ENCODE data around the gene TFRC.

The TFRC gene

GRCh38 chr3:195999896-196000295 is 82.0 kb downstream of the TFRC start:
- H3K4me1 ChIP-seq (ENCODE audit: insufficient read depth, poor library complexity, severe bottlenecking), result no peaks in the 10 kb centered on the region

More at GRCh38 chr3:195999896-196000295, 82.0 kb downstream of the TFRC start:
- no peak for ATAC-seq (ENCODE audit: low read depth)
- H3K4me3 ChIP-seq (ENCODE audit: severe bottlenecking), result no peak overlapping the region
- no peak overlapping the region for H3K27ac ChIP-seq (ENCODE audit: poor library complexity, severe bottlenecking)
- TF ChIP-seq CTCF (IDR thresholded peaks at IDR 0.05; ENCODE audit: poor library complexity, severe bottlenecking), result no peak
- H3K36me3 ChIP-seq (ENCODE audit: low read depth), result no peaks in the 10 kb centered on the region
- H3K27me3 ChIP-seq (ENCODE audit: insufficient read depth, poor library complexity, severe bottlenecking), result no peaks in the 10 kb centered on the region
- H3K9me3 ChIP-seq (ENCODE audit: severe bottlenecking), result no peaks in the 10 kb centered on the region
- no peak for DNase-seq (ENCODE audit: low spot score)
